ENCODE results near the gene USP36. TPM values are rescaled to one million over a fixed set of nuclear protein-coding genes. Genes with fewer than 3 reads are reported as not detected.

USP36 gene
- total RNA-seq, 4 donors from 2014 or later, result 28.5 to 96.5 (median 63.5) TPM

- Histone ChIP-seq H3K27me3 (no peaks in the 10 kb centered on the region), H3K4me1 (peaks cover 35 to 69% (median 45%) of the 10 kb centered on the region in 4 donors), H3K27ac (peak overlapping the region; percentile 84 to 93 (median 88)), H3K9me3 (no peaks in the 10 kb centered on the region), H3K4me3 (peak overlapping the region in 2 of 4 donors; percentile 11 to 23), H3K36me3 (no peaks in the 10 kb centered on the region)
- intact Hi-C loops (cut with DNase I; ENCODE audit: low total_unique reads) (no loop called here), in situ Hi-C loops (cut with MboI; ENCODE audit: low pct_ligation_motif_present in 1 of 4, low pct_unique_long_range_greater_than_20kb in 1 of 4, low sequenced_read_pairs in 3 of 4) (no loop called here)
- 59% methylated on average over 21 of the region's 24 CpGs; no CpG with 5 or more reads in 1 of the 2 donors for WGBS, 2 donors (ENCODE audit: low coverage in 1 of 2)
- TF ChIP-seq POLR2A (IDR thresholded peaks at IDR 0.05) (peak; percentile 22), POLR2AphosphoS5 (IDR thresholded peaks at IDR 0.05) (peak; percentile 59 to 82 (median 66)), CTCF (IDR thresholded peaks at IDR 0.05) (peak in 1 of 5 experiments; percentile 8), EP300 (IDR thresholded peaks at IDR 0.05; ENCODE audit: low read depth) (no peak)
- peak; percentile 58 for DNase-seq
Observed at GRCh38 chr17:78883533-78884131, 43.0 kb upstream of the USP36 start.

- intact Hi-C loops (cut with DNase I; ENCODE audit: low total_unique reads), result no loop called here
- 37% methylated on average over 10 of the region's 10 CpGs; no CpG with 5 or more reads in 1 of the 2 donors for WGBS, 2 donors (ENCODE audit: low coverage in 1 of 2)
- peaks cover 35 to 69% (median 45%) of the 10 kb centered on the region in 4 donors for H3K4me1 ChIP-seq
- DNase-seq, result peak; percentile 63
- peak in 2 of 3 donors; percentile 4 for TF ChIP-seq POLR2AphosphoS5 (IDR thresholded peaks at IDR 0.05)
- TF ChIP-seq POLR2A (IDR thresholded peaks at IDR 0.05), result no peak
- in situ Hi-C loops (cut with MboI; ENCODE audit: low pct_ligation_motif_present in 1 of 4, low pct_unique_long_range_greater_than_20kb in 1 of 4, low sequenced_read_pairs in 3 of 4), result no loop called here
- no peaks in the 10 kb centered on the region for H3K27me3 ChIP-seq
- no peaks in the 10 kb centered on the region for H3K9me3 ChIP-seq
- H3K27ac ChIP-seq, result peak overlapping the region; percentile 84 to 93 (median 88)
- H3K36me3 ChIP-seq, result no peaks in the 10 kb centered on the region
- H3K4me3 ChIP-seq, result peak overlapping the region in 1 of 4 donors; percentile 23
Observed at GRCh38 chr17:78883089-78883532, 42.5 kb upstream of the USP36 start.

- H3K27ac ChIP-seq, result peak overlapping the region; percentile 84 to 93 (median 88)
- no peak for DNase-seq
- in situ Hi-C loops (cut with MboI; ENCODE audit: low pct_ligation_motif_present in 1 of 4, low pct_unique_long_range_greater_than_20kb in 1 of 4, low sequenced_read_pairs in 3 of 4) (no loop called here), intact Hi-C loops (cut with DNase I; ENCODE audit: low total_unique reads) (no loop called here)
- WGBS, 2 donors (ENCODE audit: low coverage in 1 of 2), result 60% methylated on average over 14 of the region's 14 CpGs; no CpG with 5 or more reads in 1 of the 2 donors
- H3K9me3 ChIP-seq, result no peaks in the 10 kb centered on the region
- H3K36me3 ChIP-seq, result no peaks in the 10 kb centered on the region
- H3K4me1 ChIP-seq, result peaks cover 35 to 69% (median 45%) of the 10 kb centered on the region in 4 donors
- no peaks in the 10 kb centered on the region for H3K27me3 ChIP-seq
- TF ChIP-seq POLR2AphosphoS5 (IDR thresholded peaks at IDR 0.05) (no peak), POLR2A (IDR thresholded peaks at IDR 0.05) (no peak), EP300 (IDR thresholded peaks at IDR 0.05; ENCODE audit: low read depth) (no peak), CTCF (IDR thresholded peaks at IDR 0.05) (no peak)
- H3K4me3 ChIP-seq, result no peak overlapping the region
Observed at GRCh38 chr17:78882540-78883088, 42.0 kb upstream of the USP36 start.

- TF ChIP-seq POLR2A (IDR thresholded peaks at IDR 0.05), result no peak
- no peak for TF ChIP-seq EP300 (IDR thresholded peaks at IDR 0.05; ENCODE audit: low read depth)
- TF ChIP-seq CTCF (IDR thresholded peaks at IDR 0.05), result peak in 2 of 5 experiments; percentile 13 to 19
- TF ChIP-seq POLR2AphosphoS5 (IDR thresholded peaks at IDR 0.05), result peak; percentile 24 to 64 (median 39)
- no peaks in the 10 kb centered on the region for H3K36me3 ChIP-seq
- WGBS, 2 donors (ENCODE audit: low coverage in 1 of 2), result 35 to 63% methylated on average over 4 to 28 of the region's 28 CpGs
- H3K27me3 ChIP-seq, result no peaks in the 10 kb centered on the region
- no peaks in the 10 kb centered on the region for H3K9me3 ChIP-seq
- peaks cover 36 to 73% (median 48%) of the 10 kb centered on the region in 4 donors for H3K4me1 ChIP-seq
- intact Hi-C loops (cut with DNase I; ENCODE audit: low total_unique reads) (no loop called here), in situ Hi-C loops (cut with MboI; ENCODE audit: low pct_ligation_motif_present in 1 of 4, low pct_unique_long_range_greater_than_20kb in 1 of 4, low sequenced_read_pairs in 3 of 4) (no loop called here)
- peak; percentile 46 for DNase-seq
- H3K27ac ChIP-seq, result peak overlapping the region; percentile 81 to 87 (median 86)
- H3K4me3 ChIP-seq, result no peak overlapping the region
Observed at GRCh38 chr17:78879635-78880186, 39.1 kb upstream of the USP36 start.
